Subcutaneous abdominal adipose tissue (tissue), 5 donors: Measurements from ENCODE around the gene TTC17.
"Not testable (repeated sequence)": the region's sequence is repeated elsewhere in the genome, so short reads cannot be mapped to it uniquely, and the experiment has no call there.

ENCODE experiments used
- H3K27ac ChIP-seq: one replicate; pipeline ENCODE4 v1.7.0; 2013; ENCODE audit warnings: low read depth, mild to moderate bottlenecking, inconsistent platforms, low read length, moderate library complexity
- H3K27me3 ChIP-seq, 5 donors: one replicate each; pipeline ENCODE4 v1.7.0; 2013; ENCODE audit warnings: low read length in 5 of 5, inconsistent platforms in 1 of 5; ENCODE audit not compliant: control insufficient read depth in 5 of 5, insufficient read depth in 4 of 5
- H3K36me3 ChIP-seq, 5 donors: one replicate each; pipeline ENCODE4 v1.7.0; 2013; ENCODE audit warnings: low read length in 5 of 5; ENCODE audit not compliant: control insufficient read depth in 5 of 5, insufficient read depth in 5 of 5
- H3K4me1 ChIP-seq, 5 donors: one replicate each; pipeline ENCODE4 v1.7.0; 2013; ENCODE audit warnings: low read length in 5 of 5, mild to moderate bottlenecking in 3 of 5, moderate library complexity in 1 of 5; ENCODE audit not compliant: control insufficient read depth in 5 of 5, insufficient read depth in 5 of 5
- H3K4me3 ChIP-seq, 5 donors: one replicate each; pipeline ENCODE4 v1.7.0; 2013; ENCODE audit warnings: low read length in 5 of 5, low read depth in 1 of 5
- H3K9ac ChIP-seq, 5 donors: one replicate each; pipeline ENCODE4 v1.7.0; 2013; ENCODE audit warnings: low read length in 5 of 5, mild to moderate bottlenecking in 4 of 5, moderate library complexity in 3 of 5
- H3K9me3 ChIP-seq, 5 donors: one replicate each; pipeline ENCODE4 v1.7.0; 2013; ENCODE audit warnings: low read length in 5 of 5; ENCODE audit not compliant: control insufficient read depth in 5 of 5
- donor health status: healthy.
- donor health status: healthy.
- donor health status: healthy.
- donor health status: healthy.
- donor health status: healthy.

TTC17 gene

DNA sequence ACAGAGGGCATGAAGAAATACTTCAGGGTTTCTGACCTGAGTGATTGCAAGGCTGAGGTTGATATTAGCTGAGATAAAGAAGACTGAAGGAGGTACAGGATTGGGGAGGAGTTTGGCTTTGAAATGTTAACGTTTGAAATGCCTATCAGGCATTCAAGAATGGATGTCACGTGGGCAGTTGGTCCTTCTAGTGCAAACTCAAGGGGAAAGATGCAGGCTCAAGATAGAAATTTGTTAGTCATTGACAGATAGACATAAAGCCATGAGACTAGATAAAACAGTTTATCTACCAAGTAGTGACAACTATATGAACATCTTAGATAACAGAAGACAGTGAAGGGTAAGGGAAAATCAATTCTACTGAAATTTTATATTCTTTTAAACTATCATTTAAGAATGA, 23.1 kb downstream of the TTC17 start:
- Histone ChIP-seq H3K27ac (no peak overlapping the region), H3K27me3 (no peaks in the 10 kb centered on the region), H3K36me3 (peaks cover 0 to 28% (median 15%) of the 10 kb centered on the region in 5 donors), H3K9ac (no peak overlapping the region), H3K9me3 (no peaks in the 10 kb centered on the region), H3K4me1 (no peaks in the 10 kb centered on the region), H3K4me3 (no peak overlapping the region)

GRCh38 chr11:43382614-43383013, 23.9 kb downstream of the TTC17 start:
- H3K27ac ChIP-seq = no peak overlapping the region
- no peak overlapping the region for H3K4me3 ChIP-seq
- H3K4me1 ChIP-seq = no peaks in the 10 kb centered on the region
- H3K27me3 ChIP-seq = no peaks in the 10 kb centered on the region
- H3K9ac ChIP-seq = no peak overlapping the region
- H3K9me3 ChIP-seq = no peaks in the 10 kb centered on the region
- H3K36me3 ChIP-seq = peaks cover 4 to 27% (median 17%) of the 10 kb centered on the region in 5 donors

GRCh38 chr11:43384393-43384792, 25.7 kb downstream of the TTC17 start:
- Histone ChIP-seq H3K9me3 (no peaks in the 10 kb centered on the region), H3K9ac (no peak overlapping the region), H3K4me3 (no peak overlapping the region), H3K36me3 (peaks cover 6 to 29% (median 15%) of the 10 kb centered on the region in 5 donors), H3K27me3 (no peaks in the 10 kb centered on the region), H3K4me1 (no peaks in the 10 kb centered on the region), H3K27ac (no peak overlapping the region)

- Histone ChIP-seq H3K9ac (no peak overlapping the region), H3K36me3 (peaks cover 37 to 58% (median 48%) of the 10 kb centered on the region in 5 donors), H3K27me3 (no peaks in the 10 kb centered on the region), H3K4me1 (peaks cover 0 to 10% (median 0%) of the 10 kb centered on the region in 5 donors), H3K27ac (no peak overlapping the region), H3K4me3 (no peak overlapping the region), H3K9me3 (no peaks in the 10 kb centered on the region)
Measured at GRCh38 chr11:43392713-43393112, 34.0 kb downstream of the TTC17 start.

DNA sequence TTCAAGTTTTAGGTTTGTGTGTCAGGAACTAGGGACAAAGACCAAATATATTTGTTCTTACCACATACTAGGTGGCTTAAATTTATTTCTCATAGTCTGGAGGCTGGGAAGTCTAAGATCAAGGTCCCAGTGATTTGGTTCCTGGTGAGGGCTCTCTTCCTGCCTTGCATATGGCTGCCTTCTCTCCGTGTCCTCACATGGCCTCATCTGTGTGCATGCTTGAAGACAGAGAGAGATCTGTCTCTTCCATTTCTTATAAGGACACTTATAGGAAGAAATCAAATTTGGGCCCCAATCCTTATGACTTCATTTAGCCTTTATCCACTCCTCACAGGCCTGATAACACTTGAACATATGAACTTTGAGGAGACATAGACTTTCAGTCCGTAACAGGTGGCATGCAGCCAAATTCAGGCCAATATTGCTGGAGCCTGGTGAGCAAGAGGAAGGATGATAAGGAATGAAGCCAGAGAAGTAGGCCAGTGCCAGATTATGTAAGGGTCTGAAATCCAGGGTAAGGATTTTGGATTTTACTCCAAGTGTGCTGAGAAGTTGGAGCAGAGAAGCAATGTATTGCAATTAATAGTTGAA, 35.1 kb downstream of the TTC17 start:
- peak overlapping the region; percentile 25 for H3K27ac ChIP-seq
- H3K36me3 ChIP-seq = peaks cover 48 to 69% (median 58%) of the 10 kb centered on the region in 5 donors
- H3K4me3 ChIP-seq = no peak overlapping the region
- H3K27me3 ChIP-seq = no peaks in the 10 kb centered on the region
- peaks cover 0 to 10% (median 0%) of the 10 kb centered on the region in 5 donors for H3K4me1 ChIP-seq
- H3K9ac ChIP-seq = no peak overlapping the region
- H3K9me3 ChIP-seq = no peaks in the 10 kb centered on the region

DNA sequence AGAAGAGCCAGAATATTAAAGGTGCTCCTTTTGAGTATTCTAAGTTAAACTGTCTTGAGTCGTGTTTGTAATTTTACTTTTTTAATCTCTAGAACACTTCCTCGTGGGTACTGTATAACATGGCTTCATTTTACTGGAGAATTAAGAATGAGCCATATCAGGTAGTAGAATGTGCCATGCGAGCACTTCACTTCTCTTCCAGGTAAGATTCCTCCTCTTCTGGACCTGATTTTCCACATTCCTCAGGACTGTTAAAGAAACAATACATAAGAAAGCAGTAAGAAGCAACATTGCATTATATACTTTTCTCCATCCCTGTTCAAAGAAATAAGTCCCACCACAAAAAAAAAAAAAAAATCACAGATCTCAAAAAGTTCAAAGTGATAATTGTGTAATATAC, 37.9 kb downstream of the TTC17 start:
- Histone ChIP-seq H3K27ac (no peak overlapping the region), H3K9me3 (no peaks in the 10 kb centered on the region), H3K4me3 (no peak overlapping the region), H3K36me3 (peaks cover 59 to 81% (median 68%) of the 10 kb centered on the region in 5 donors), H3K4me1 (peaks cover 0 to 10% (median 0%) of the 10 kb centered on the region in 5 donors), H3K9ac (no peak overlapping the region), H3K27me3 (no peaks in the 10 kb centered on the region)

DNA sequence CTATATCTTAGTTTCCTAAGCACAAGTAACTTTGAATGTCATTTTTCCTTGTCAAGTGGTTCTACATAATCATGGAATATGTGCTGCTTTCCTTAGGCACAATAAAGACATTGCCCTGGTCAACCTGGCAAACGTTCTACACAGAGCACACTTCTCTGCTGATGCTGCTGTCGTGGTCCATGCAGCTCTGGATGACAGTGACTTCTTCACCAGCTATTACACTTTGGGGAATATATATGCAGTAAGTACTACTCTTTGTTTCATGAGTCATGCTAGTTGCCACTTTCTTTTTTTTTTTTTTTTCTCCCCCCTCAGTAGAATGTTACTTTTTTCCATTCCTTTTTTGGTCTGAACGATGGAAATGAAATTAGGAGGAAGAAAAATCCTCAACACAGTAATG, 38.5 kb downstream of the TTC17 start:
- no peak overlapping the region for H3K9ac ChIP-seq
- H3K27ac ChIP-seq = no peak overlapping the region
- peaks cover 59 to 79% (median 66%) of the 10 kb centered on the region in 5 donors for H3K36me3 ChIP-seq
- H3K4me1 ChIP-seq = peaks cover 0 to 10% (median 0%) of the 10 kb centered on the region in 5 donors
- no peak overlapping the region for H3K4me3 ChIP-seq
- no peaks in the 10 kb centered on the region for H3K9me3 ChIP-seq
- H3K27me3 ChIP-seq = no peaks in the 10 kb centered on the region

DNA sequence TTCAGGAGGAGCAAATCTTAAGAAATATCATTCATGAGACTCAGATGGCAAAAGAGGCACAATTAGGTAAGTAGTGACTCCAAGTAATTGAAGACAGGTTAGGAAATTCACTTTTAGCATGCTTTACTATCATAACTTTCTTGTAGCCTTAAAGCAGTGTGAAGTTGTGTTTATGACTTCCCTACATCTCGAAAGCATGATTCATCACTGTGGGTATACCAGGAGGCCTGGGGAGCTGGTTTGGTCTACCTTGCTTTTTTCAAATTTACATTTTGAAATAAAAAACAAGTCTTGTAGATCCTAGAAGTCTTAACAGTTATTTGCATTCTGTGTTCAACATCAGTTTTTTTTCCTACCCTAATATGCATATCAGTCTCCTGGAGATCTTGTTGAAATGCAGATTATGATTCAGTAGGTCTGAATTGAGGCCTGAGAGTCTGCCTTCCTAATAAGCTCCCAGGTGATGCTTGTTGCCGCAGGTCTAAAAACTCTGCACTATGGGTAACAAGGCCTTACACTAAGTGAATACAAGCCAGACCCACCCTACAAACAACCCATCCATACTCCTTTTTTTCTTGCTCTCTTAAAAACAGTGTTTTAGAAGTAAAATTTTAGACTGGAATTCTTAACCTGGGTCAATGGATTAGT, 41.4 kb downstream of the TTC17 start:
- H3K4me1 ChIP-seq = no peaks in the 10 kb centered on the region
- no peaks in the 10 kb centered on the region for H3K27me3 ChIP-seq
- H3K36me3 ChIP-seq = peaks cover 70 to 88% (median 80%) of the 10 kb centered on the region in 5 donors
- no peak overlapping the region for H3K27ac ChIP-seq
- no peak overlapping the region for H3K9ac ChIP-seq
- no peak overlapping the region for H3K4me3 ChIP-seq
- no peaks in the 10 kb centered on the region for H3K9me3 ChIP-seq

DNA sequence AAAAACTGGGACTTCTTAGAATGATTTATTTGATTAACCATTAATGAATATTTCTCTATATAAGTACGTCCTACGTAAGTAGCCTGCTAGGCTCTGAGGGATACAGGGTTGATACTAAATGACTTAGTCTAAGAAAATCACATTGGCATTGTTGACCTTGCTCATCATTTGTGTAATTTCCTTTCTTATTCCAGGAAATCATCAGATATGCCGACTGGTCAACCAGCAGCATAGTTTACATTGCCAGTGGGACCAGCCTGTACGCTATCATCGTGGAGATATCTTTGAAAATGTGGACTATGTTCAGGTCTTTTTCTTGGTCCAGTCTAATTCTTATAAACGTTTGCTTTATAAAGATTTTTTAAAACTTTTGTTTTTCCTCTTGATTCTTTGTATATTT, 42.5 kb downstream of the TTC17 start:
- Histone ChIP-seq H3K4me3 (no peak overlapping the region), H3K27me3 (no peaks in the 10 kb centered on the region), H3K4me1 (no peaks in the 10 kb centered on the region), H3K27ac (no peak overlapping the region), H3K9me3 (no peaks in the 10 kb centered on the region), H3K36me3 (peaks cover 78 to 94% (median 87%) of the 10 kb centered on the region in 5 donors), H3K9ac (no peak overlapping the region)

GRCh38 chr11:43401811-43402210, 43.1 kb downstream of the TTC17 start:
- H3K9me3 ChIP-seq, H3K4me3 ChIP-seq: not testable (repeated sequence)

More at GRCh38 chr11:43401811-43402210, 43.1 kb downstream of the TTC17 start:
- peaks cover 77 to 93% (median 87%) of the 10 kb centered on the region in 5 donors for H3K36me3 ChIP-seq
- not testable (repeated sequence) for H3K27me3 ChIP-seq, H3K9ac ChIP-seq, H3K27ac ChIP-seq, H3K4me1 ChIP-seq
